KMS-11 (cell line): ENCODE measurements around the gene DSP.

Source experiments
- H2AFZ ChIP-seq: fragments of 200-600 bp; sonication (generic); 2 replicates; pipeline ENCODE4 v1.6.1; 2016; ENCODE audit warnings: antibody characterized with exemption, mixed run types, low read depth
- H3K27ac ChIP-seq: fragments of 200-600 bp; sonication (generic); 2 replicates; pipeline ENCODE4 v1.6.1; 2016; ENCODE audit warnings: mild to moderate bottlenecking, mixed run types
- H3K27me3 ChIP-seq: fragments of 200-600 bp; sonication (generic); 2 replicates; pipeline ENCODE4 v1.6.1; 2017; ENCODE audit warnings: mild to moderate bottlenecking, low read depth, mixed run types, moderate library complexity; ENCODE audit not compliant: insufficient read depth
- H3K36me3 ChIP-seq: fragments of 200-600 bp; sonication (generic); 2 replicates; pipeline ENCODE4 v1.6.1; 2017; ENCODE audit warnings: mild to moderate bottlenecking, mixed run types; ENCODE audit not compliant: insufficient read depth
- H3K4me1 ChIP-seq: fragments of 200-600 bp; sonication (generic); 2 replicates; pipeline ENCODE4 v1.6.1; 2016; ENCODE audit warnings: mild to moderate bottlenecking, low read depth, mixed run types; ENCODE audit not compliant: poor library complexity, severe bottlenecking
- H3K4me2 ChIP-seq: fragments of 200-600 bp; sonication (generic); 2 replicates; pipeline ENCODE4 v1.7.0; 2016; ENCODE audit warnings: mild to moderate bottlenecking, mixed run types
- H3K4me3 ChIP-seq: fragments of 200-600 bp; sonication (generic); IDR thresholded peaks from 2 replicates; pipeline ENCODE4 v1.6.1; 2017; ENCODE audit warnings: low read depth, low read length, mixed read lengths; ENCODE audit not compliant: insufficient read depth
- H3K79me2 ChIP-seq: fragments of 200-600 bp; sonication (generic); 2 replicates; pipeline ENCODE4 v1.6.1; 2016; ENCODE audit warnings: low read depth, mixed run types; ENCODE audit not compliant: insufficient read depth
- H3K9ac ChIP-seq: fragments of 200-600 bp; sonication (generic); 2 replicates; pipeline ENCODE4 v1.6.1; 2016; ENCODE audit warnings: mild to moderate bottlenecking, mixed run types
- H4K20me1 ChIP-seq: fragments of 200-600 bp; sonication (generic); 2 replicates; pipeline ENCODE4 v1.6.1; 2016; ENCODE audit warnings: mild to moderate bottlenecking, mixed run types; ENCODE audit not compliant: insufficient read depth
- CTCF ChIP-seq: fragments of 200-600 bp; sonication (generic); conservative IDR thresholded peaks from 2 replicates; pipeline ENCODE4 v1.6.1; 2017; ENCODE audit warnings: low read depth, mild to moderate bottlenecking, antibody characterized with exemption, low read length, moderate library complexity, mixed read lengths

Gene DSP

GRCh38 chr6:7542065-7542873 lies 798 bp downstream of the DSP start:
- peak overlapping the region; percentile 94 for H2AFZ ChIP-seq
- H3K36me3 ChIP-seq, result no peaks in the 10 kb centered on the region
- no peaks in the 10 kb centered on the region for H3K4me1 ChIP-seq
- H3K27ac ChIP-seq, result no peak overlapping the region
- no peaks in the 10 kb centered on the region for H3K79me2 ChIP-seq
- no peak for TF ChIP-seq CTCF
- H3K4me2 ChIP-seq, result peak overlapping the region; percentile 94
- H3K9ac ChIP-seq, result peak overlapping the region; percentile 16; the same call in 1 of the 2 replicates
- H3K4me3 ChIP-seq, result no peak overlapping the region
- no peaks in the 10 kb centered on the region for H3K27me3 ChIP-seq
- no peaks in the 10 kb centered on the region for H4K20me1 ChIP-seq

- Histone ChIP-seq H2AFZ (no peak overlapping the region), H3K79me2 (no peaks in the 10 kb centered on the region), H4K20me1 (no peaks in the 10 kb centered on the region), H3K4me3 (no peak overlapping the region), H3K36me3 (no peaks in the 10 kb centered on the region), H3K4me2 (no peak overlapping the region), H3K27ac (no peak overlapping the region), H3K9ac (no peak overlapping the region), H3K4me1 (no peaks in the 10 kb centered on the region), H3K27me3 (no peaks in the 10 kb centered on the region)
- TF ChIP-seq CTCF, result no peak
These were observed 1.6 kb downstream of the DSP start for GRCh38 chr6:7542874-7543624.

- Histone ChIP-seq H2AFZ (no peak overlapping the region), H3K4me3 (no peak overlapping the region), H3K9ac (no peak overlapping the region), H3K27me3 (no peaks in the 10 kb centered on the region), H4K20me1 (no peaks in the 10 kb centered on the region), H3K36me3 (no peaks in the 10 kb centered on the region), H3K4me2 (no peak overlapping the region), H3K79me2 (no peaks in the 10 kb centered on the region), H3K4me1 (no peaks in the 10 kb centered on the region), H3K27ac (no peak overlapping the region)
- no peak for TF ChIP-seq CTCF
These were observed 2.4 kb downstream of the DSP start for GRCh38 chr6:7543789-7544424.

- TF ChIP-seq CTCF, result no peak
- Histone ChIP-seq H3K4me1 (no peaks in the 10 kb centered on the region), H2AFZ (no peak overlapping the region), H3K4me3 (no peak overlapping the region), H3K27me3 (no peaks in the 10 kb centered on the region), H3K27ac (no peak overlapping the region), H3K36me3 (no peaks in the 10 kb centered on the region), H3K79me2 (no peaks in the 10 kb centered on the region), H3K9ac (no peak overlapping the region), H3K4me2 (no peak overlapping the region), H4K20me1 (no peaks in the 10 kb centered on the region)
These were observed 3.1 kb downstream of the DSP start for GRCh38 chr6:7544597-7544996.
